Activated CD8-positive, alpha-beta memory T cell treated with anti-CD3 and anti-CD28 coated beads for 24 hours (primary cell): ENCODE measurements around the gene ZNF526.
"Not testable (repeated sequence)": the region's sequence is repeated elsewhere in the genome, so short reads cannot be mapped to it uniquely, and the experiment has no call there.

ENCODE experiments used
- DNase-seq: peaks from one replicate; pipeline ENCODE4 v3.0.0-alpha.2; 2020

Gene ZNF526

GRCh38 chr19:42266928-42267603 lies 47.0 kb downstream of the ZNF526 start:
- not testable (repeated sequence) for DNase-seq

- DNase-seq: no peak
Observed at GRCh38 chr19:42267644-42268141, 47.6 kb downstream of the ZNF526 start.

GRCh38 chr19:42268142-42268703 lies 48.1 kb downstream of the ZNF526 start:
- DNase-seq: peak; percentile 99

GRCh38 chr19:42268704-42269477 lies 48.8 kb downstream of the ZNF526 start, which contains the start of gene CIC:
CIC (plus strand) TSS chr19:42269252; CDS start chr19:42271784, 2,532 bp downstream.
- DNase-seq: peak; percentile 99

- DNase-seq: no peak
Observed at GRCh38 chr19:42269478-42270345, 49.6 kb downstream of the ZNF526 start.

GRCh38 chr19:42270346-42271044 lies 50.4 kb downstream of the ZNF526 start:
- DNase-seq: peak; percentile 88

GRCh38 chr19:42271045-42271419 lies 50.9 kb downstream of the ZNF526 start:
- no peak for DNase-seq

- no peak for DNase-seq
Observed at GRCh38 chr19:42271861-42272534, 51.9 kb downstream of the ZNF526 start.

GRCh38 chr19:42272535-42272897 lies 52.4 kb downstream of the ZNF526 start:
- DNase-seq: no peak

- no peak for DNase-seq
Observed at GRCh38 chr19:42272989-42273406, 52.9 kb downstream of the ZNF526 start.

GRCh38 chr19:42273407-42274064 lies 53.4 kb downstream of the ZNF526 start:
- no peak for DNase-seq

GRCh38 chr19:42274065-42274682 lies 54.1 kb downstream of the ZNF526 start:
- DNase-seq: no peak

GRCh38 chr19:42275103-42275502 lies 55.0 kb downstream of the ZNF526 start:
- no peak for DNase-seq

- no peak for DNase-seq
Observed at GRCh38 chr19:42275517-42275916, 55.4 kb downstream of the ZNF526 start.

GRCh38 chr19:42276284-42276683 lies 56.2 kb downstream of the ZNF526 start:
- DNase-seq: no peak

GRCh38 chr19:42276821-42277220 lies 56.7 kb downstream of the ZNF526 start:
- no peak for DNase-seq
